H1 (cell line): ENCODE measurements around the gene MYO15B. TPM values are rescaled to one million over a fixed set of nuclear protein-coding genes. Genes with fewer than 3 reads are reported as not detected.

ENCODE experiments used
- CTCF ChIA-PET: fragments of 300-600 bp; sonication (Branson Sonifier 250); formaldehyde crosslinking; loops from one replicate; lab custom pipeline; 2021; ENCODE audit not compliant: partially characterized antibody; lab: Charles Lee
- POLR2A ChIA-PET: fragments of 300-600 bp; sonication (Branson Sonifier 250); formaldehyde crosslinking; loops from one replicate; lab custom pipeline; 2021; ENCODE audit warnings: inconsistent platforms; ENCODE audit not compliant: partially characterized antibody; lab: Charles Lee
- DNase-seq, 2 experiments: peaks; one replicate each; pipeline versions ENCODE4 v3.0.0 to v3.0.0-alpha.2; 2010 to 2022; ENCODE audit warnings: low spot score in 2 of 2, low read depth in 1 of 2, mixed read lengths in 1 of 2
- FAIRE-seq: peaks from 2 replicates; lab custom pipeline; 2011; peaks lifted over from hg19 to GRCh38; lab: Jason Lieb, UNC
- H2AFZ ChIP-seq: 2 replicates; pipeline ENCODE4 v1.8.1; 2012; ENCODE audit warnings: low read length, inconsistent platforms
- H2AK5ac ChIP-seq: 2 replicates; pipeline ENCODE4 v1.6.1; 2013; ENCODE audit warnings: low read depth, low read length
- H2BK120ac ChIP-seq: replicated peaks from 2 replicates; pipeline ENCODE3; 2013; ENCODE audit warnings: low read depth, low read length, inconsistent platforms
- H2BK12ac ChIP-seq: 2 replicates; pipeline ENCODE4 v1.6.1; 2013; ENCODE audit warnings: low read depth, low read length
- H2BK15ac ChIP-seq: 2 replicates; pipeline ENCODE4 v1.6.1; 2013; ENCODE audit warnings: low read length
- H2BK20ac ChIP-seq: 2 replicates; pipeline ENCODE4 v1.6.1; 2013; ENCODE audit warnings: low read length
- H2BK5ac ChIP-seq: 2 replicates; pipeline ENCODE4 v1.6.1; 2013; ENCODE audit warnings: low read depth, low read length
- H3K14ac ChIP-seq: 2 replicates; pipeline ENCODE4 v1.6.1; 2013; ENCODE audit warnings: inconsistent platforms; ENCODE audit not compliant: insufficient read length
- H3K18ac ChIP-seq: 2 replicates; pipeline ENCODE4 v1.6.1; 2013; ENCODE audit warnings: low read length; ENCODE audit errors: extremely low read depth
- H3K23ac ChIP-seq: 2 replicates; pipeline ENCODE4 v1.6.1; 2013; ENCODE audit warnings: inconsistent platforms; ENCODE audit not compliant: insufficient read length
- H3K23me2 ChIP-seq: 2 replicates; pipeline ENCODE4 v1.6.1; 2013; ENCODE audit warnings: low read depth, low read length
- H3K27ac ChIP-seq: 2 replicates; pipeline ENCODE4 v1.6.1; 2011; ENCODE audit warnings: low read depth, low read length, inconsistent platforms
- H3K27me3 ChIP-seq, 4 experiments: replicated peaks in 1 of 4; 1 replicate in 1 of 4; 2 replicates in 3 of 4; pipeline versions ENCODE4 v1.6.1 to v1.8.1; 2011 to 2013; ENCODE audit warnings: low read length in 3 of 4, mild to moderate bottlenecking in 3 of 4, inconsistent platforms in 2 of 4, mixed read lengths in 2 of 4, moderate library complexity in 1 of 4; ENCODE audit not compliant: control insufficient read depth in 3 of 4, insufficient read depth in 3 of 4; ENCODE audit errors: extremely low read depth in 1 of 4
- H3K36me3 ChIP-seq, 4 experiments: 2 replicates each; pipeline versions ENCODE4 v1.6.1 to v1.8.1; 2011 to 2013; ENCODE audit warnings: mild to moderate bottlenecking in 4 of 4, low read length in 3 of 4, moderate library complexity in 2 of 4, control low read depth in 1 of 4, inconsistent platforms in 1 of 4; ENCODE audit not compliant: insufficient read depth in 4 of 4, control insufficient read depth in 2 of 4
- H3K4ac ChIP-seq: replicated peaks from 2 replicates; pipeline ENCODE3; 2013; ENCODE audit warnings: low read length, low read depth, mixed read lengths, inconsistent platforms; ENCODE audit not compliant: insufficient read length
- H3K4me1 ChIP-seq, 4 experiments: replicated peaks in 1 of 4; 1 replicate in 1 of 4; 2 replicates in 3 of 4; pipeline versions ENCODE4 v1.6.1 to v1.8.1; 2011 to 2013; ENCODE audit warnings: low read length in 3 of 4, inconsistent platforms in 2 of 4, mixed read lengths in 1 of 4; ENCODE audit not compliant: insufficient read depth in 4 of 4, control insufficient read depth in 3 of 4
- H3K4me2 ChIP-seq, 2 experiments: 2 replicates each; pipeline versions ENCODE4 v1.6.1 to v1.8.1; 2011 to 2013; ENCODE audit warnings: low read depth in 2 of 2, low read length in 2 of 2, control low read depth in 1 of 2, inconsistent platforms in 1 of 2, mild to moderate bottlenecking in 1 of 2; ENCODE audit not compliant: insufficient read depth in 1 of 2
- H3K4me3 ChIP-seq, 4 experiments: fragments of 200-600, 300-600 bp in 1 of 4; sonication (generic), shearing (Covaris generic), sonication (Bioruptor Twin) in 1 of 4; 2 replicates each; pipeline versions ENCODE4 v1.5.1 to v1.8.1; 2011 to 2016; ENCODE audit warnings: low read length in 4 of 4, low read depth in 3 of 4, control low read depth in 2 of 4, inconsistent platforms in 2 of 4, mild to moderate bottlenecking in 2 of 4, mixed read lengths in 1 of 4, moderate library complexity in 1 of 4; ENCODE audit not compliant: insufficient read depth in 2 of 4; ENCODE audit errors: extremely low read depth in 1 of 4
- H3K56ac ChIP-seq: replicated peaks from 2 replicates; pipeline ENCODE3; 2013; ENCODE audit warnings: low read depth, mild to moderate bottlenecking, mixed read lengths, low read length, inconsistent platforms; ENCODE audit not compliant: insufficient read length
- H3K79me1 ChIP-seq: 2 replicates; pipeline ENCODE4 v1.6.1; 2013; ENCODE audit warnings: low read depth, low read length, control low read depth
- H3K79me2 ChIP-seq, 2 experiments: 2 replicates each; pipeline versions ENCODE4 v1.6.1 to v1.8.1; 2012 to 2013; ENCODE audit warnings: low read length in 2 of 2, mild to moderate bottlenecking in 2 of 2, inconsistent platforms in 1 of 2; ENCODE audit not compliant: insufficient read depth in 2 of 2, control insufficient read depth in 1 of 2
- H3K9ac ChIP-seq, 4 experiments: replicated peaks in 1 of 4; 1 replicate in 1 of 4; 2 replicates in 3 of 4; pipeline versions ENCODE4 v1.6.1 to v1.8.1; 2011 to 2013; ENCODE audit warnings: low read depth in 3 of 4, low read length in 3 of 4, control low read depth in 2 of 4, mild to moderate bottlenecking in 2 of 4, moderate library complexity in 2 of 4, inconsistent platforms in 1 of 4; ENCODE audit errors: extremely low read depth in 1 of 4
- H3K9me3 ChIP-seq, 2 experiments: 2 replicates each; pipeline versions ENCODE4 v1.6.1 to v1.8.1; 2012 to 2013; ENCODE audit warnings: mild to moderate bottlenecking in 2 of 2, moderate library complexity in 2 of 2, control low read depth in 1 of 2, inconsistent platforms in 1 of 2, low read depth in 1 of 2, low read length in 1 of 2, mixed read lengths in 1 of 2; ENCODE audit not compliant: insufficient read depth in 2 of 2
- H4K20me1 ChIP-seq, 2 experiments: replicated peaks in 1 of 2; 2 replicates each; pipeline versions ENCODE3 to v1.8.1; 2011 to 2013; ENCODE audit warnings: inconsistent platforms in 2 of 2, low read length in 2 of 2, mild to moderate bottlenecking in 1 of 2; ENCODE audit not compliant: insufficient read depth in 2 of 2, control insufficient read depth in 1 of 2
- H4K5ac ChIP-seq: 2 replicates; pipeline ENCODE4 v1.6.1; 2013; ENCODE audit warnings: low read length, low read depth, mixed read lengths, inconsistent platforms; ENCODE audit not compliant: insufficient read length
- H4K8ac ChIP-seq: 2 replicates; pipeline ENCODE4 v1.8.0; 2013; ENCODE audit warnings: mild to moderate bottlenecking, moderate library complexity, low read length, inconsistent platforms; ENCODE audit not compliant: insufficient read depth; ENCODE audit errors: extremely low read depth
- H4K91ac ChIP-seq: replicated peaks from 2 replicates; pipeline ENCODE3; 2013; ENCODE audit warnings: low read length, mixed read lengths, inconsistent platforms; ENCODE audit not compliant: insufficient read length
- BCL11A ChIP-seq, 2 experiments: IDR thresholded peaks; one replicate each; pipeline ENCODE4 v1.6.1; 2011; ENCODE audit warnings: low read depth in 2 of 2, low read length in 2 of 2, mild to moderate bottlenecking in 2 of 2
- BRCA1 ChIP-seq: IDR thresholded peaks from 2 replicates; pipeline ENCODE4 v1.6.1; 2012; ENCODE audit warnings: low read depth, low read length, improper control_type of control experiment
- HDAC6 ChIP-seq: IDR thresholded peaks from one replicate; pipeline ENCODE4 v1.7.1; 2012; ENCODE audit warnings: low read depth, mild to moderate bottlenecking, inconsistent platforms, low read length, moderate library complexity
- JUND ChIP-seq: IDR thresholded peaks from 2 replicates; pipeline ENCODE4 v1.6.1; 2011; ENCODE audit warnings: mild to moderate bottlenecking, improper control_type of control experiment, low read length
- KDM4A ChIP-seq: IDR thresholded peaks from one replicate; pipeline ENCODE4 v1.7.1; 2012; ENCODE audit warnings: low read depth, mild to moderate bottlenecking, moderate library complexity, low read length, inconsistent platforms; ENCODE audit not compliant: severe bottlenecking
- NRF1 ChIP-seq: IDR thresholded peaks from 2 replicates; pipeline ENCODE4 v1.6.1; 2011; ENCODE audit warnings: mild to moderate bottlenecking, low read depth, low read length, improper control_type of control experiment
- POLR2AphosphoS5 ChIP-seq: IDR thresholded peaks from 2 replicates; pipeline ENCODE4 v1.6.1; 2011; ENCODE audit warnings: low read depth, low read length
- SAP30 ChIP-seq: fragments of 300-600 bp; sonication (generic); IDR thresholded peaks from 2 replicates; pipeline ENCODE4 v1.7.1; 2012; ENCODE audit warnings: low read length, moderate library complexity, mild to moderate bottlenecking, inconsistent platforms; ENCODE audit not compliant: insufficient read depth, insufficient replicate concordance
- SIRT6 ChIP-seq: IDR thresholded peaks from one replicate; pipeline ENCODE4 v1.7.1; 2012; ENCODE audit warnings: low read length, inconsistent platforms
- SIX5 ChIP-seq: IDR thresholded peaks from 2 replicates; pipeline ENCODE4 v1.6.1; 2011; ENCODE audit warnings: mild to moderate bottlenecking, low read depth, low read length
- SUZ12 ChIP-seq: fragments of 200-600 bp; sonication (generic); IDR thresholded peaks from 2 replicates; pipeline ENCODE4 v1.6.1; 2012; ENCODE audit warnings: mild to moderate bottlenecking, inconsistent platforms, low read length, moderate library complexity, mixed read lengths
- USF2 ChIP-seq: IDR thresholded peaks from 2 replicates; pipeline ENCODE4 v1.6.1; 2011; ENCODE audit warnings: low read length, improper control_type of control experiment
- ZNF274 ChIP-seq: IDR thresholded peaks from 2 replicates; pipeline ENCODE4 v1.7.0; 2012; ENCODE audit warnings: low read length, borderline replicate concordance; ENCODE audit errors: extremely low read depth
- WGBS, 2 experiments: shearing (Covaris generic) in 1 of 2; methylation state at CpG; one replicate each; pipeline versions ENCODE4 v1.1.6 to v1.1.7; 2013 to 2015; ENCODE audit warnings: low lambda C conversion rate in 2 of 2, mixed read lengths in 2 of 2, inconsistent platforms in 1 of 2, low coverage in 1 of 2, missing lambda C conversion rate in 1 of 2; ENCODE audit not compliant: insufficient replicate concordance in 2 of 2, insufficient coverage in 1 of 2, insufficient read length in 1 of 2; ENCODE audit errors: extremely low coverage in 1 of 2, missing lambda C conversion rate in 1 of 2; 5-methylcytosine and 5-hydroxymethylcytosine counted together
- polyA plus RNA-seq, 7 experiments: library from polyadenylated mRNA; depleted of rRNA in 3 of 7; stranded (reverse) in 5 of 7; unstranded in 2 of 7; fragments of >200 nt in 5 of 7; fragments of 200-250 nt in 2 of 7; gene quantifications; 1 replicate in 5 of 7; 2 replicates in 1 of 7; 4 replicates in 1 of 7; pipeline versions ENCODE4 v1.2.1 to v1.2.3, GENCODE V29; 2011 to 2013; ENCODE audit warnings: missing spikeins in 2 of 7, mixed read lengths in 2 of 7
- total RNA-seq: library from RNA; stranded (reverse); fragmentation: NEBNext Ultra II Directional; extraction: Animal tissue kit (Norgen Biotek cat#: 25700); gene quantifications from 2 replicates; pipeline ENCODE4 v1.2.1, GENCODE V29; 2021

The MYO15B gene
- total and polyA plus RNA-seq, 2 of the 8 experiments (the other 6 are each of a cell fraction or from before 2014, with no cell fraction given), result 7.1 to 11.2 TPM

DNA sequence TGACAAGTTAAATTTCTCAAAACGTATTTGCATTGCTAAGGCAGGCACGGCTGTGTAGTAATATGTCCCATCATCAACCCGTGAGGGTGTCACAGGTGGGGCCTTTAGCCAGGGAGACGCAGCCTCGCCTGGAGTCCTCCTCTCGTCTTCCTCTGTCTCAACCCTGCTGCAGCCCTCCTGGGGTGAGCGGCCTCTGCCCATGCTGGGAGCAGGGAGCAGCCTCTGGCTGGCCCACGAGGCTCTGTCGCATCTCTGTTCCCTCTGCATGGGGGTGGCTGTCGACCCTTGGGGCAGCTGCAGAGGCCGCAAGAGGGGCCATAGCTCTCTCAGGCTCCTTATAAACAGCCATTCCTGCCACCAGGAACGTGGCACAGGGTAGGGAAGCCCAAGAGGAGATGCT lies 44.8 kb downstream of the MYO15B start:
- Histone ChIP-seq H3K9ac (no peak overlapping the region; a peak in 1 of 7 replicates), H3K23ac (no peak overlapping the region), H3K27me3 (no peaks in the 10 kb centered on the region), H2AFZ (no peak overlapping the region), H3K23me2 (no peaks in the 10 kb centered on the region), H4K20me1 (peaks cover 5 to 20% of the 10 kb centered on the region in 2 experiments), H2BK12ac (no peak overlapping the region; the same call in 1 of the 2 replicates), H3K56ac (no peak overlapping the region), H3K36me3 (peaks cover 0 to 3% (median under 1%) of the 10 kb centered on the region in 4 experiments; a peak in 1 of 8 replicates), H3K18ac (peak overlapping the region; percentile 15; the same call in 1 of the 2 replicates), H2BK5ac (no peak overlapping the region), H3K4me1 (peaks cover 0 to 16% (median 11%) of the 10 kb centered on the region in 4 experiments; a peak in 5 of 7 replicates), H4K5ac (no peak overlapping the region), H4K91ac (no peak overlapping the region), H4K8ac (no peak overlapping the region; the same call in none of the 2 replicates), H2BK20ac (no peak overlapping the region), H3K27ac (no peak overlapping the region), H2BK15ac (no peak overlapping the region), H3K79me1 (no peaks in the 10 kb centered on the region), H2AK5ac (no peak overlapping the region), H3K4me3 (no peak overlapping the region), H3K79me2 (no peaks in the 10 kb centered on the region), H3K9me3 (no peaks in the 10 kb centered on the region), H3K14ac (no peak overlapping the region), H3K4ac (peak overlapping the region; percentile 3), H3K4me2 (no peak overlapping the region), H2BK120ac (no peak overlapping the region)
- FAIRE-seq (no peak), DNase-seq (no peak)
- POLR2A ChIA-PET, result interaction anchor here (0.8 to 3.4 kb wide), 9 partner anchors 8 to 196 kb away, joined by 3 to 19 read pairs (median 4); partner anchors contain the start of genes RECQL5 and SAP30BP
- 80% methylated on average over 12 of the region's 12 CpGs; no CpG with 5 or more reads in 1 of the 2 experiments for WGBS, 2 experiments
- CTCF ChIA-PET, result interaction anchor here (0.7 to 59.2 kb wide), 38 partner anchors 12 to 392 kb away, joined by 3 to 2200 read pairs (median 6); partner anchors contain the start of genes LLGL2, RECQL5, SAP30BP and SMIM5
- no peak for TF ChIP-seq SIRT6
- TF ChIP-seq USF2, result no peak
- no peak for TF ChIP-seq NRF1
- TF ChIP-seq SUZ12, result no peak
- no peak for TF ChIP-seq SAP30
- no peak for TF ChIP-seq POLR2AphosphoS5
- no peak for TF ChIP-seq KDM4A
- no peak for TF ChIP-seq JUND
- no peak for TF ChIP-seq HDAC6
- no peak for TF ChIP-seq ZNF274
- no peak for TF ChIP-seq BRCA1
- TF ChIP-seq SIX5, result no peak
- no peak for TF ChIP-seq BCL11A (IDR thresholded peaks at IDR 0.05; ENCODE audit: low read depth in 2 of 2, low read length in 2 of 2)
